ENCODE measurements around the gene ARPC1B. TPM values are rescaled to one million over a fixed set of nuclear protein-coding genes. Genes with fewer than 3 reads are reported as not detected.

ARPC1B gene
- total and polyA plus RNA-seq, 2 experiments from 2014 or later = 101 to 132 TPM

GRCh38 chr7:99399597-99399996 lies 25.1 kb downstream of the ARPC1B start:
- H4K20me1 ChIP-seq (replicated peaks; ENCODE audit: insufficient read depth) = peaks cover 36% of the 10 kb centered on the region
- Mint-ChIP-seq H3K27ac (no peak overlapping the region), H3K36me3 (ENCODE audit: low read depth) (peaks cover 93% of the 10 kb centered on the region), H3K9me3 (no peaks in the 10 kb centered on the region), H3K4me3 (no peak overlapping the region), H3K4me1 (peaks cover 3% of the 10 kb centered on the region; the same call in 1 of the 3 replicates), H3K27me3 (ENCODE audit: insufficient read depth, low read depth, poor library complexity) (peaks cover 26% of the 10 kb centered on the region)
- ATAC-seq (no peak), DNase-seq (ENCODE audit: low spot score) (no peak)
- peaks cover 15% of the 10 kb centered on the region for H3K79me2 ChIP-seq (replicated peaks; ENCODE audit: insufficient read depth)
- H3K4me1 ChIP-seq (ENCODE audit: insufficient read depth) = no peaks in the 10 kb centered on the region
- H3K9me2 ChIP-seq (ENCODE audit: insufficient read depth) = no peaks in the 10 kb centered on the region
- H3K36me3 ChIP-seq (ENCODE audit: insufficient read depth) = peaks cover 35% of the 10 kb centered on the region
- H3K27me3 ChIP-seq (ENCODE audit: insufficient read depth) = no peaks in the 10 kb centered on the region
- H3K4me2 ChIP-seq = no peak overlapping the region
- TF ChIP-seq EZH2 (IDR thresholded peaks at IDR 0.05; ENCODE audit: low read depth, unreplicated experiment) = no peak
- TF ChIP-seq STAT1 (IDR thresholded peaks at IDR 0.05; ENCODE audit: unreplicated experiment) = no peak
- TF ChIP-seq ZNF462 (CRISPR knock-in tag; IDR thresholded peaks at IDR 0.05) = no peak
- TF ChIP-seq CREB1 (CRISPR knock-in tag; IDR thresholded peaks at IDR 0.05; ENCODE audit: low read depth) = no peak
- no peak for TF ChIP-seq REST (IDR thresholded peaks at IDR 0.05; ENCODE audit: unreplicated experiment)
- no peak for TF ChIP-seq EZH2phosphoT487 (IDR thresholded peaks at IDR 0.05; ENCODE audit: unreplicated experiment)
- TF ChIP-seq ZNF114 (CRISPR knock-in tag; IDR thresholded peaks at IDR 0.05) = no peak
- no peak for TF ChIP-seq ETS1 (IDR thresholded peaks at IDR 0.05)
- no peak for TF ChIP-seq JUNB (IDR thresholded peaks at IDR 0.05; ENCODE audit: unreplicated experiment)
- TF ChIP-seq ZNF331 (CRISPR knock-in tag; IDR thresholded peaks at IDR 0.05; ENCODE audit: low read depth) = no peak
- no peak for TF ChIP-seq NANOG (IDR thresholded peaks at IDR 0.05; ENCODE audit: borderline replicate concordance)
- no peak for TF ChIP-seq POLR2AphosphoS5 (IDR thresholded peaks at IDR 0.05; ENCODE audit: low read depth)
- no peak for TF ChIP-seq CTCF (conservative IDR thresholded peaks at IDR 0.05; ENCODE audit: low read depth in 2 of 2)
- no peak overlapping the region for H2AFZ ChIP-seq
- no peak overlapping the region for H3K27ac ChIP-seq (ENCODE audit: low read depth)
- H3K4me3 ChIP-seq = no peak overlapping the region
- peaks cover 25% of the 10 kb centered on the region for H3F3A ChIP-seq (replicated peaks; ENCODE audit: low read depth)

All from GM23338 (cell line).